Osteoblast (primary cell): ENCODE data around the gene GAN. TPM values are rescaled to one million over a fixed set of nuclear protein-coding genes. Genes with fewer than 3 reads are reported as not detected.

Experiments
- DNase-seq: peaks from one replicate; pipeline ENCODE4 v3.0.0; 2011; ENCODE audit warnings: low spot score, mixed read lengths; ENCODE audit not compliant: insufficient read length; ENCODE audit errors: missing footprints
- H2AFZ ChIP-seq: 2 replicates; pipeline ENCODE4 v1.6.0; 2011; ENCODE audit warnings: mild to moderate bottlenecking, low read length
- H3K27ac ChIP-seq: 2 replicates; pipeline ENCODE4 v1.5.1; 2011; ENCODE audit warnings: mild to moderate bottlenecking, low read depth, low read length, moderate library complexity
- H3K27me3 ChIP-seq: 2 replicates; pipeline ENCODE4 v1.6.0; 2012; ENCODE audit warnings: mild to moderate bottlenecking, control low read depth, inconsistent platforms, low read length, moderate library complexity; ENCODE audit not compliant: insufficient read depth
- H3K36me3 ChIP-seq: 2 replicates; pipeline ENCODE4 v1.5.1; 2011; ENCODE audit warnings: mild to moderate bottlenecking, low read length, control low read depth, moderate library complexity; ENCODE audit not compliant: insufficient read depth
- H3K4me1 ChIP-seq: 2 replicates; pipeline ENCODE4 v1.5.1; 2011; ENCODE audit warnings: mild to moderate bottlenecking, low read length, control low read depth, moderate library complexity; ENCODE audit not compliant: insufficient read depth
- H3K4me2 ChIP-seq: 2 replicates; pipeline ENCODE4 v1.6.0; 2011; ENCODE audit warnings: mild to moderate bottlenecking, low read length; ENCODE audit not compliant: insufficient read depth
- H3K4me3 ChIP-seq: fragments of 200-600 bp; sonication (generic); 3 replicates; pipeline ENCODE4 v1.5.1; 2012; ENCODE audit warnings: mild to moderate bottlenecking, low read length, inconsistent platforms; ENCODE audit not compliant: insufficient read depth
- H3K79me2 ChIP-seq: 2 replicates; pipeline ENCODE4 v1.6.0; 2012; ENCODE audit warnings: mild to moderate bottlenecking, low read length, control low read depth, inconsistent platforms; ENCODE audit not compliant: insufficient read depth
- H3K9me3 ChIP-seq: 2 replicates; pipeline ENCODE4 v1.5.1; 2011; ENCODE audit warnings: low read depth, low read length, control low read depth
- H4K20me1 ChIP-seq: 2 replicates; pipeline ENCODE4 v1.6.0; 2012; ENCODE audit warnings: mild to moderate bottlenecking, low read length, control low read depth; ENCODE audit not compliant: insufficient read depth
- total RNA-seq: library from RNA; depleted of rRNA; stranded (reverse); fragments of >200 nt; gene quantifications from 2 replicates; pipeline ENCODE4 v1.2.3, GENCODE V29; 2012
- TF ChIP-seq, protein P1 (sequence below): IDR thresholded peaks from 2 replicates; pipeline ENCODE4 v1.5.1; 2011; ENCODE audit warnings: mild to moderate bottlenecking, low read depth, low read length, moderate library complexity; ENCODE audit errors: extremely low read depth

The GAN gene
- total RNA-seq, 1 donor: 10.9 TPM

DNA sequence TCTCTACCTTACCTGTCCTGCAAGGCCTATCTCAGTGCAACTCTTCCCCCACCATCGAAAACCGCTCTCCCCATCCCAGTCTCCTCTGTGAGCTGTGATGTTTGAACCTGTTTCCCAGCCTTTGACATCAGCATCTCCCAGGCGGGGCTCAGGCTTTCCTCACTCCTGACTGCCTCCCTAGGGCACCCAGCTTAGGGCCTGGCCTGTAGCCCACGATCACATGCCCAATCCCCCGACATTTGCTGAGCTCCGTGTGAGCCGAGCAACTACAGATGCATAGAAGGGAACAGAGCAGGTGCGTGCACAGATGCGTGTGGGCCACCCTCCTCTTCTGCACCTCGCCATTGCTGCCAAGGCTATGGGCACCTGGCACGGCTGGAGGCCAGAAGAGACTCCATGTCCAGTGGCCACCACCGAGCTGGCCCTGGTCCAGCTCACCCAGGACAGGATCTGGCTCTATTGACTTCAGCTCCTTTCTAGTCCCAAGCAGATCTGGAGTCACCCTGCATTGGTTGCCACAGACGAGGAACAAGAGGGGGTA is 94.3 kb downstream of the GAN start:
- Histone ChIP-seq H3K27ac (no peak overlapping the region), H3K36me3 (no peaks in the 10 kb centered on the region), H3K9me3 (no peaks in the 10 kb centered on the region), H3K4me3 (no peak overlapping the region), H4K20me1 (no peaks in the 10 kb centered on the region), H3K4me2 (no peak overlapping the region), H3K4me1 (peaks cover 15% of the 10 kb centered on the region), H2AFZ (no peak overlapping the region), H3K27me3 (peaks cover 8% of the 10 kb centered on the region), H3K79me2 (no peaks in the 10 kb centered on the region)
- TF ChIP-seq, protein P1, sequence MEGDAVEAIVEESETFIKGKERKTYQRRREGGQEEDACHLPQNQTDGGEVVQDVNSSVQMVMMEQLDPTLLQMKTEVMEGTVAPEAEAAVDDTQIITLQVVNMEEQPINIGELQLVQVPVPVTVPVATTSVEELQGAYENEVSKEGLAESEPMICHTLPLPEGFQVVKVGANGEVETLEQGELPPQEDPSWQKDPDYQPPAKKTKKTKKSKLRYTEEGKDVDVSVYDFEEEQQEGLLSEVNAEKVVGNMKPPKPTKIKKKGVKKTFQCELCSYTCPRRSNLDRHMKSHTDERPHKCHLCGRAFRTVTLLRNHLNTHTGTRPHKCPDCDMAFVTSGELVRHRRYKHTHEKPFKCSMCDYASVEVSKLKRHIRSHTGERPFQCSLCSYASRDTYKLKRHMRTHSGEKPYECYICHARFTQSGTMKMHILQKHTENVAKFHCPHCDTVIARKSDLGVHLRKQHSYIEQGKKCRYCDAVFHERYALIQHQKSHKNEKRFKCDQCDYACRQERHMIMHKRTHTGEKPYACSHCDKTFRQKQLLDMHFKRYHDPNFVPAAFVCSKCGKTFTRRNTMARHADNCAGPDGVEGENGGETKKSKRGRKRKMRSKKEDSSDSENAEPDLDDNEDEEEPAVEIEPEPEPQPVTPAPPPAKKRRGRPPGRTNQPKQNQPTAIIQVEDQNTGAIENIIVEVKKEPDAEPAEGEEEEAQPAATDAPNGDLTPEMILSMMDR: no peak
- DNase-seq: no peak

DNA sequence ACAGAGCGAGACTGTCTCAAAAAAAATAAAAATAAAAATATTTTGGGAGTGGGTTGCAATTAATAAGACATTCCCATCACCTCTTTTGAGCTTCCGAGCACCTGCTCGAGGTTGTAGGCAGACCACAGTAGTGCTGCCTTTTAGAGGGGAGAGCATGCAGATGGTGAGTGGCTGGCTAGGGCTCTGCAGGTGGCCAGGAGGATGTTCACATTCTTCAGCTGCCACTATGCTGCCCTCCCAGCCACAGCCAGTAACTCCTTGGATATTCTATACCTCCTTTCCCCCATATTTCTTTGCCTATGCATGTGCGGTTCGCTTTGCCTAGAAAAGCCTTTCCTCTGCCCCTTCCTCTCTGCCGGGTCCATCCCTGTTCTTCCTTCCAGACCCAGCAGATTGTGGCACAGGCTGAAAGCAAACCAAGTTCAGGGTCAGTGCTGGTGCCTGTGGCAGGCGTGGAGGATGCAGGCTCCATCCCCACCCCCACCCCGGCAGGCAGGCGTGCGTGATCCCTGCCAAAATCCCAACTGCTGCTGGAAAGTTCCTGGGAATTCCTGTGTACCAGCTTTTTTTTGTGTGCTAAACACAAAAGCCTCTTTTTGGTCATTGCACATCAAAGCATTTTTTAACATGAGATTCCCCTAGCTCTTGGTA is 96.0 kb downstream of the GAN start:
- H2AFZ ChIP-seq: no peak overlapping the region

DNA sequence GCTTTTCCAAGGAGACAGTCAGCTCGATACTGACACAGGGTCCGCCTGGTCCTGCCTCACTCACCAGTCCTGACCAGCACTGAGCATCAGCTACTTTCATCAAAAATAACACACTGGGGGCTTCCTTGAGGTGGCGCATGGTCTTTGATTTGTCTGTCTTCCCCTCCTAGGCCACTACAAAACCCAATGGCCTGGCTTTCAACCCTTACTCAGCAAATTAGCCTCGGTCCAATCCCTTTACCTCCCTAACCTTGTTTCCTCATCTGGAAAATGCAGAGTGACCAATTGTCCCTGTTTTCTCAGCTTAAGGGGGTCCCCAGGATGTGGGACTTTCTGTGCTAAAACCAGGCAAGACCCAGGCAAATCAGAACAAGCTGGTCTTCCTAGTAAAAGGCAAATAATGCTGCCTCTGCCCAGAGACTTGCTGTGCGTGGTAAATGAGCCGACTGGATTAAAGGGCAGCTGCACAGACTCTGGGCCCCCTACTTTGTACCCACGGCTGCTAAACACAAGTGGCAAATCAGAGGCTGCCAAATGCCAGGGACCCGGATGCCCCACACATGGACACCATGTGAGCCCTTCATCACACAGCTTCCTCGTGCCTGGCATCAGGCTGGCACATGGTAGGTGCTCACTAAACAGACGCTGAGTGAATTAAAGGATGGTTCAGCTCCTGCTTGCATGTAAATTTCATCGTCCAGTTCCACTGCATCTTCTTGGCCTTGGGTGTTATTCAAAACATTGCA is 98.7 kb downstream of the GAN start:
- DNase-seq: no peak
- Histone ChIP-seq H3K27me3 (peaks cover 8% of the 10 kb centered on the region), H2AFZ (no peak overlapping the region), H3K9me3 (no peaks in the 10 kb centered on the region), H3K4me1 (no peaks in the 10 kb centered on the region), H3K4me2 (no peak overlapping the region), H3K4me3 (no peak overlapping the region), H3K36me3 (no peaks in the 10 kb centered on the region), H3K79me2 (no peaks in the 10 kb centered on the region), H3K27ac (no peak overlapping the region), H4K20me1 (no peaks in the 10 kb centered on the region)
- TF ChIP-seq, protein P1: no peak

More for the DNA sequence above, 96.0 kb downstream of the GAN start:
- no peak overlapping the region for H3K4me3 ChIP-seq
- no peaks in the 10 kb centered on the region for H3K79me2 ChIP-seq
- H3K9me3 ChIP-seq: no peaks in the 10 kb centered on the region
- peaks cover 12% of the 10 kb centered on the region for H3K4me1 ChIP-seq
- no peaks in the 10 kb centered on the region for H3K36me3 ChIP-seq
- no peaks in the 10 kb centered on the region for H4K20me1 ChIP-seq
- H3K27ac ChIP-seq: no peak overlapping the region
- TF ChIP-seq, protein P1: no peak
- DNase-seq: no peak
- peaks cover 8% of the 10 kb centered on the region for H3K27me3 ChIP-seq
- no peak overlapping the region for H3K4me2 ChIP-seq

DNA sequence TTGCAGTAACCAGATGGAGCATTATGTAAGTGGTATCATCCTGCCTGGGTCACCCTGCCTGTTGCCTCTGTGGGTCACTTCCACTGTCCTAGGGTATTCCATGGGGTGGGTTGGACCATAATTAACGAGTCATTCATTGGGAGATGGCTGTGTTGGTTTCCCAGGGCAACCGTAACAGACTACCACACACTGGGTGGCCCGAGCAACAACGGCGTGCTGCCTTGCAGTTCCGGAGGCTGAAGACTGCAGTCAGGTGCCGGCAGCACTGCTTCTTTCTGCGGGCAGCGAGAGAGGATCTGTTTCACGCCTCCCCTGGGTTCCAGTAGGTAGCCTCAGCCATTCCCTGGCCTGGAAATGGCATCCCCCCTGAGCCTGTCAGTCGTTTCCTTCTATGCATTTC is 101.0 kb downstream of the GAN start:
- no peak overlapping the region for H3K4me3 ChIP-seq
- no peaks in the 10 kb centered on the region for H3K36me3 ChIP-seq
- no peak overlapping the region for H3K27ac ChIP-seq
- H2AFZ ChIP-seq: no peak overlapping the region
- H3K27me3 ChIP-seq: peaks cover 6% of the 10 kb centered on the region
- H3K79me2 ChIP-seq: no peaks in the 10 kb centered on the region
- no peak for DNase-seq
- no peaks in the 10 kb centered on the region for H4K20me1 ChIP-seq
- no peaks in the 10 kb centered on the region for H3K4me1 ChIP-seq
- TF ChIP-seq, protein P1: no peak
- H3K4me2 ChIP-seq: no peak overlapping the region
- no peaks in the 10 kb centered on the region for H3K9me3 ChIP-seq
